NCI-H510A (cell line): ENCODE data around the gene HS2ST1.

Source experiments
- DNase-seq: peaks from one replicate; lab custom pipeline; 2025; lab: John Stamatoyannopoulos, UW

The HS2ST1 gene

GRCh38 chr1:87111659-87112371 lies 197.4 kb downstream of the HS2ST1 start:
- DNase-seq: no peak

DNA sequence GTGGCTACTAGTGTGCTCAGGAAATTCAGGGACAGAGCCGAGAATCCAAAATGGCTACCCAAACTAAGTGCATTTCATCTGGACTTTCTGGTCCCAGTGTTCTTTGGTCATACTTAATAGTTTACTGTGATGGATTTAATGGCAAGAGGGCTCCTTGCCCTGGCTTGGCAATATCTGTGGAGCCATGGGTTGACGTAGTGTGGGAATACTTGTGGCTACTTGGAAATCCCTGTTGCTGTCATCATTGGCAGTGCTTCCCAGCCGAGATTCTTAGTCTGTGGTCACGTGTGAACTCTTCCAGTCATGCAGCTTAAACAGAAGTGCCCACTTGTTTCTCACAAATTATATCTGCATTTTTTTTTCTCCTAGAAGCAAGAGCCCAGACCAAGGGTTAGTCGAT lies 198.9 kb downstream of the HS2ST1 start:
- DNase-seq: no peak

GRCh38 chr1:87115317-87115890 lies 201.0 kb downstream of the HS2ST1 start:
- DNase-seq: no peak

DNA sequence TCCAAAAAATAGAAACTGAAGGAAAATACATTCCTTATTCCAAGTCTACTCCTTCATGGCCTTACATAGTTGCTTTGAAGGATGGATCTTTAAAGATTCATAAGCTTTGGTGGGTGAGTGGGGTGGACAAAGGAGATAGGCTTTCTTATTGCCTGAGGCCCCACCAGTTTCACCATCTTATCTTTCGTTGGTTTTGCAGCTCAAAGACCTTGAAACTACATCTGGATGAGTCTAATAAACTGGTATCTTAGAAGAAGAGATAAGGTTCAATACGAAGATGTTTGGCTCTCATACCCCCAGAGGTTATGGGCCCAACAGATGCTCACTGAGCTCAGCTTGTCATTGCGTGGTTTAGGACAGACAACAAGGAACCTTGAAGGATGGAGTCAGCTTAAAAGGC lies 201.5 kb downstream of the HS2ST1 start:
- no peak for DNase-seq

GRCh38 chr1:87117761-87118368 lies 203.4 kb downstream of the HS2ST1 start:
- no peak for DNase-seq

GRCh38 chr1:87119541-87120140 lies 205.2 kb downstream of the HS2ST1 start:
- DNase-seq: no peak

DNA sequence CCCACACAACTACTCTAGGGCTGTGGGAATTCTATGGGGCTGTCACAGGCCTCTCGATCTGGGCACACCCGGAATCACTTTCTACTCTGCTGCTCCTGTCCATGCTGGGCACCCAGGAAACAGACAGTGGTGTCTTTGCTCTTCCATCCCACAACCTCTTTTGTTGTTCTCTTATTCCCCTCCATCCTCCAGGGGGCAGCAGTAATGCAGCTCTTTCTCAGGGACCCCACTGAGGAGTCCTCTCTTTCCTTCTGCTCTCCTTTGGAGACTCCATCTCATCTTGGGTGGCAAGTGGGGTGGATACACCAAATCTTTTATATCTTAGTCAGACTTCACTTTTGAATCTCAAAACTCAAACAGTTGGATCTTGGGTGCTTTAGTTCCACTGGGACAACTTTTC lies 206.3 kb downstream of the HS2ST1 start:
- DNase-seq: no peak

DNA sequence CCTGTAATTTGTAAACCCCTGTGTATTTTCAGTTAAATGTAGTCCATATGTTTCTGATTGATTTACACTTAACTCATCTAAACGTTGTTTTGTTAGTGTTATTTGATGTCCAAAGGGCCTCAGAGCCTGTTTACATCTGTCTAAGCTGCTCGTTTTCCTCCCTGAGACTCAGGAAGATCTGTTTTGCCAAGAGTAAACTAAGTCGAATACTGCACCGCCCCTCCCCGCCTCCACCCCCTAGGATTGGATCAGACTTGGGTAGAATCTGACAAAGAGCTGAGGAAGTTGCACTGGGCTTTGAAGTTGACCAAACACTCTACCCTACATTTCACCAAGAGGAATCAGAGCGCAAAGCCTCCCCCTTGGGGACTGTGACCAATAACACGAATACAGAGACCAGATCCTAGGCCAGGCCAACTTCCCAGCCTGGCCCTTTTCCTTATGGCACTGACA lies 207.3 kb downstream of the HS2ST1 start:
- DNase-seq: no peak

DNA sequence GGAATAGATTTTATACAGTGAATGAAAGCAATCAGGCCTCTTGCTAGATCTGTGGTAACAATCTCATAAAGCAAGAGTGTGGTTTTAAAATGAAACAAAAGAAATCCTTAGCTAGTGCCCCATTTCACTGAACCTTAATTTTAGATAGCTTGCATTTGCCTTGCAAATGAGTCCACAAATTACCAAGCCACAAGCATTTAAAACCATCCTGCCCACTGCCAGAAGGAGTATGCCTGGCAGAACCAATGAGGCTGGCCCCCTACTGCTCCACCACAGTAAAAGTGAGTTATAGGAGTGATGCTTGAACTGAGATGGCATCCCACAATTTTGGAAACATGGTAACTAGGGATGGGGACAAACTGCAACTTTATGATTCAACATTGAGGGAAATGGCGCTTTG lies 207.8 kb downstream of the HS2ST1 start:
- DNase-seq: no peak

GRCh38 chr1:87123610-87124009 lies 209.2 kb downstream of the HS2ST1 start:
- no peak for DNase-seq

GRCh38 chr1:87126886-87127505 lies 212.6 kb downstream of the HS2ST1 start:
- no peak for DNase-seq

DNA sequence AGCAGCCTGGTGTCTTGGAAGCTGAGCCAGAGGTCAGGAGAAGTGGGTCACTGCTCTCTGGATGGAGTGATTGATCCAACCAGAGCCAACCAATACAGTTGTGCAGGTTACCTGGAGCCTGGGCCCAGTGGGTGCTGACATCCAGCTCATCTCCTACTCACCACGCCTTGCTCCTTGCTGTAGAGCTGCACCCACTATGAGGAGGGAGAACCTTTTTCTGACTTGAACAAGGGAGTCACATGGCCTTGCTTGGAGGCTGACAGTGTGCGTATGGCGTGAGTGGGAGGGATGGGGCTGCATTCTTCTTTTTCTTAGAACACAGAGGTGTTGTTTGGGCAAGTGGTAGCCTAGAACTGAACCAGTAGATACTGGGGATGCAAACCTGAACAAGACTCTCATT lies 213.1 kb downstream of the HS2ST1 start:
- DNase-seq: no peak

- DNase-seq: no peak
These were observed 214.6 kb downstream of the HS2ST1 start for GRCh38 chr1:87129038-87129437.

DNA sequence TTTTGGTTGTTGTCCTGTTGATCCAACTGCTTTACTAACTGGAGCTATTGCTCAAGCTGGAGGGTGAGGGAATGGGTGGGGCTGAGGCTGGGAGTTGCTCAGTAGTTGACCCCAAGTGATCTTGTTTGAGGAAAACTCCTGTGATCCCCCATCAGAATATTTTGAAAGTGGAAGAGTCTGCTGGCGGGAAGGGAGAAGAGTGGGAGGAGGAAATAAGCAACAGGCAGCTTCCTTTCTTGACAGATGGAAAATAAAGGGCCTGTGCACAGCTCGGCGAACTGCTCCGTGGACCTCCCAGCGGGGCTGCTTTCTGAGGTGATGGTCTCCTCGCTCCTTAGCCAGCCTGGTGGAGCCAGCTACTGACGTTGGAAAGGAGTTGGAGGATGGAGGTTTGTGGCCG lies 215.2 kb downstream of the HS2ST1 start:
- DNase-seq: no peak

- DNase-seq: no peak
These were observed 216.0 kb downstream of the HS2ST1 start for GRCh38 chr1:87130438-87130837.

DNA sequence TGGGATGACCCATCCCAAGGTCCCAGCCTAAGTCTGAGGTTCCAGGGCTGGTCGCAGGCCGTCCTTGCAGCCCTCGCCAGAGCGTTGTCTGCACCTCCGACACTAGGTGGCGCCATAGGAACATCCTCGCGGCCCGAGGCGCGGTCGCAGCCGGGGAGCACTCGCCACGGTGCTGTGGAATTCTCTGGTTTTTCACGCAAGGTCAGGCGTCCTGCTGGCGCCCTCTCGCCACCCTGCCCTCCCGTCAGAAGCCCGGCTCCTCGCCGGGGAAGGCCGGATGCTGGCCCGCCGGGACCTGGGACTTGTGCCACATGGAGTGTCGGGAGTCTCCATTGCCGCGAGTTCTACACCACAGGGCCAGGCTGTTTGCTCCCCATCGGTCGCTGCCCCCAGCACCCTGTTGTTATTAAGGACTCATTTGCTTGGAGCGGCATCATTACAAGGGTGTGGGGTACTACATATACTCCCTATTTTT lies 217.4 kb downstream of the HS2ST1 start:
- peak; percentile 56 for DNase-seq

DNA sequence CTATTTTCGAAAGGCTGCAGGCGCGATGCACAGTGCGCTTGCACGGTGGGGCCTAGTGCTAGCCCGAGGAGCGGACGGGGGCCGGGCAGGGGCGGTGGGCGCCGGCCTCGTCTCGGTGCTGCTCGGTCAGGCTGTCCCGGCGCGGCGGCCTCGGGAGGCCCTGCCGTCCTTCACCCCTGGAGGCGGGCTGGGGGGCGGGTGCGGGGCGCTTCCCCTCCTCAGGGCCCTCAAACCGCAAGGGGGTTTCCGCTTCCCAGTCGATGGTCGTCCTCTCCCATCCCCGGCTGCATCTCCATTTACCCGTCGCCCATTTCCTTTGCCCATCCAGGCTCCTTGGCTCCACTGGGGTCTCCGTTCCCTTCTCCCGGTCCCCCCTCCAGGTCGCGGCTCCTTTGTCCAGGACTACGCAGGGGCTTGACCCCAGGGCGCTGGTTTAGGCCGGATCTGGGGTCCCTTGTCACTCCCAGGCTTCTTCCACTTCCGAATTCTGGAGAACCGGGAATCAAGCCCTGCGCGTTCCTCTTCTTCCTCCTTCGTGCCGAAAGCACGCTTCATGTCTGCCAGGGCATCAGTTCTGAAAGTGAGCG lies 217.9 kb downstream of the HS2ST1 start:
- DNase-seq: no peak

- DNase-seq: no peak
These were observed 219.6 kb downstream of the HS2ST1 start for GRCh38 chr1:87134061-87134460.

DNA sequence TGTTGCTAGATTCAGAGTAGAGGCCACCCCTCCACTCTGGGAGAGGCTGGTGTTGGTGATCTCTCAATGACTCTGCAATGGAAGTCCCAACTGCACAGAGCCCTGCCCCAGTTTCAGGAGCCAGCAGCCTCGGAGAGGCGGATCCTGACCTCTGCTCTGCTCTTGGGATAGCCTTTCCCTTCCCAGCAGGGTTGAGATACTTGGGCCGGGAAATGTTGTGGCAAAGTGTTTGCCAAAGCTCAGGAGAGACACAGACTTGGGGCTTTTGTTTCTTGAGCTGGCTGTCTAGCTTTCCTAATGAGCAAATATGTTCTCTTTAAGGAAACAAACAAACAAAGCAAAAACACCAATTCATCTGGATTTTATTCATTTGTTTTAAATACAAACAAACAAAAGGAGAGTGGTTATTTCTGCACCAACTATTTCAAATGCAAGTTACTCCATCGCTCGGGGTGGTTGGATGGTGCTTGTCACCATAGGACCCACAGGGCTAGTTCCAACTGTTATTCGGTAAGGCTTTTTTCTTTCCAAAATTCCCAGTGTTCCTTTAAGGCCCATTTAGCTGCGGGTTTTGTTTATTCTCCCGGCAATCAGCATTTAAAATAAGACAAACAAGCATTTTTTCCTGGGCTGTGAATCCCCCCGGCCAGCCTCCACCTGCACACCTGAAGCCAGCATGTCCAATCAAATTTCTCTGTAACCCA lies 220.3 kb downstream of the HS2ST1 start:
- no peak for DNase-seq

- DNase-seq: no peak
These were observed 220.9 kb downstream of the HS2ST1 start for GRCh38 chr1:87135329-87135712.

DNA sequence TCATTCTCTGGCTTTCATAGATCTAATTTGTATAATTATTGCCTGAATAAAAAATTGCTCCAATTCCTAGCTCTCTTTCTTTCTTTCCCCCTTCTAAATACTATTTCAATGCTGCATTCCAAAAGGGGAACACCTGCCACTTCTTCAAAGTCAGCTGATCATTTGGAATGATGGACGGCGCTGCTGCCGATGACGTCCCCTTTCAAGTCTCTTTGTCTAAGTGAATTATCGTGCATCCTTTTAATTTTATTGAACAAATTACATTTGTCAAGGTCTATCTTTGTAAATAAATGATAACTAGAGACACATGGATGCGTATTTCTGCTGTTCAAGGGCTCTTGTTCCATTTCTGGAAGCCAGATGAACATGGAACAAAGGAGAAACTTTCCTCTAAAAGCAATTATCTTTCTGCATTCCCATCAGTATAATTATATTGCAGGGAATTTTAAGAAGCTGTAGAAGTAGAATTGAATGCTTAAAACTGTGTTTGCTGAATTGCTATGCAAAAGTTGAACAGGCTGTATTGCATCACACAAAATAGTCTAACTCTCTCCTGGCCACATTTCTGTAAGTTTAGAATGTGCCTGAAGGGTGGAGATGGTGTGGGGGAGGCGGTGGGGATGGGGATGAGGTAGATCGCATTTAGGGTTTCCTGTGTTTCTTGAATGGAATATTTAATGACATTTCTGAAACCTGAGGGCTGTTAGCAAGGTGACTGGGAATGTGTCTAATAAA lies 222.3 kb downstream of the HS2ST1 start:
- DNase-seq: no peak
